ENCODE data around the gene TGM1. TPM values are rescaled to one million over a fixed set of nuclear protein-coding genes. Genes with fewer than 3 reads are reported as not detected.

Gene TGM1
- polyA plus RNA-seq, 2 of the 4 experiments (the other 2 are of a cell fraction) = 0.61 to 1.3 TPM

- ChIA-PET CTCF (interaction anchor here (1.0 to 34.0 kb wide), 14 partner anchors 9 to 166 kb away, joined by 3 to 469 read pairs (median 5); partner anchors contain the start of genes CIDEB, DHRS1, LTB4R and LTB4R2), POLR2A (interaction anchor here (0.6 to 1.9 kb wide), 28 partner anchors 9 to 171 kb away, joined by 3 to 53 read pairs (median 4); partner anchors contain the start of genes CBLN3, CHMP4A, CIDEB and DHRS1)
- Histone ChIP-seq H3K4me1 (0 out of 3 replicates have a peak, but pooled peaks cover 5% of the 10 kb centered on the region), H3K4me3 (peak within 1 kb of the TSS; percentile 59), H3K4me2 (peak within 1 kb of the TSS; percentile 85), H3K27ac (peak within 1 kb of the TSS; percentile 89 to 97), H3K9me3 (no peaks in the 10 kb centered on the region)
- WGBS (ENCODE audit: missing lambda C conversion rate) = 5% methylated on average over 19 of the region's 61 CpGs
- FAIRE-seq = no peak
- ATAC-seq = peak; percentile 91 to 98
- peak; percentile 91 to 93 for DNase-seq (ENCODE audit: low read depth in 1 of 2, low spot score in 1 of 2)
- TF ChIP-seq CEBPB (IDR thresholded peaks at IDR 0.05) (no peak), ZC3H11A (IDR thresholded peaks at IDR 0.05) (no peak), JUN (IDR thresholded peaks at IDR 0.05) (peak; percentile 61 to 92; a peak in 3 of 5 replicates), FOXS1 (CRISPR knock-in tag; IDR thresholded peaks at IDR 0.05) (no peak), SMC3 (IDR thresholded peaks at IDR 0.05) (no peak), HDAC2 (IDR thresholded peaks at IDR 0.05) (no peak), BHLHE40 (IDR thresholded peaks at IDR 0.05; ENCODE audit: low read depth, low read length) (no peak), RAD21 (conservative IDR thresholded peaks at IDR 0.05 in 1 of 2, IDR thresholded peaks at IDR 0.05 in 1 of 2) (no peak), ESRRA (IDR thresholded peaks at IDR 0.05; ENCODE audit: borderline replicate concordance, low read length) (no peak), FOSB (CRISPR knock-in tag; IDR thresholded peaks at IDR 0.05) (no peak), KDM5A (IDR thresholded peaks at IDR 0.05) (no peak; the same call in 1 of the 2 replicates), MAFK (IDR thresholded peaks at IDR 0.05; ENCODE audit: partially characterized antibody) (no peak), PBX3 (IDR thresholded peaks at IDR 0.05) (peak; percentile 70), EHF (CRISPR knock-in tag; IDR thresholded peaks at IDR 0.05) (no peak; the same call in 1 of the 2 replicates), EHMT2 (IDR thresholded peaks at IDR 0.05; ENCODE audit: low read depth) (no peak), GATA3 (IDR thresholded peaks at IDR 0.05; ENCODE audit: borderline replicate concordance) (no peak), ATOH8 (CRISPR knock-in tag; IDR thresholded peaks at IDR 0.05; ENCODE audit: low read depth) (0 out of 2 replicates have a peak, but pooled peaks have one; percentile 31), RNF2 (IDR thresholded peaks at IDR 0.05; ENCODE audit: borderline replicate concordance, low read depth) (no peak), CHD2 (IDR thresholded peaks at IDR 0.05; ENCODE audit: low read length, partially characterized antibody) (no peak), TFCP2L1 (CRISPR knock-in tag; IDR thresholded peaks at IDR 0.05) (no peak), RARB (CRISPR knock-in tag; IDR thresholded peaks at IDR 0.05) (no peak), RCOR1 (IDR thresholded peaks at IDR 0.05; ENCODE audit: low read depth, low read length) (no peak), HEYL (CRISPR knock-in tag; IDR thresholded peaks at IDR 0.05) (no peak), TP53 (CRISPR knock-in tag; IDR thresholded peaks at IDR 0.05) (no peak), HMGXB4 (CRISPR knock-in tag; IDR thresholded peaks at IDR 0.05; ENCODE audit: borderline replicate concordance) (peak; percentile 96), CHD4 (IDR thresholded peaks at IDR 0.05; ENCODE audit: borderline replicate concordance) (no peak), SREBF2 (IDR thresholded peaks at IDR 0.05) (no peak), ZSCAN20 (CRISPR knock-in tag; IDR thresholded peaks at IDR 0.05) (no peak), HOXB13 (CRISPR knock-in tag; IDR thresholded peaks at IDR 0.05; ENCODE audit: low read depth) (no peak), CBX8 (IDR thresholded peaks at IDR 0.05) (no peak)
- TF ChIP-seq, protein P1, sequence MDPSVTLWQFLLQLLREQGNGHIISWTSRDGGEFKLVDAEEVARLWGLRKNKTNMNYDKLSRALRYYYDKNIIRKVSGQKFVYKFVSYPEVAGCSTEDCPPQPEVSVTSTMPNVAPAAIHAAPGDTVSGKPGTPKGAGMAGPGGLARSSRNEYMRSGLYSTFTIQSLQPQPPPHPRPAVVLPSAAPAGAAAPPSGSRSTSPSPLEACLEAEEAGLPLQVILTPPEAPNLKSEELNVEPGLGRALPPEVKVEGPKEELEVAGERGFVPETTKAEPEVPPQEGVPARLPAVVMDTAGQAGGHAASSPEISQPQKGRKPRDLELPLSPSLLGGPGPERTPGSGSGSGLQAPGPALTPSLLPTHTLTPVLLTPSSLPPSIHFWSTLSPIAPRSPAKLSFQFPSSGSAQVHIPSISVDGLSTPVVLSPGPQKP (IDR thresholded peaks at IDR 0.05; ENCODE audit: low read depth, low read length) = no peak
- TF ChIP-seq, protein P2, sequence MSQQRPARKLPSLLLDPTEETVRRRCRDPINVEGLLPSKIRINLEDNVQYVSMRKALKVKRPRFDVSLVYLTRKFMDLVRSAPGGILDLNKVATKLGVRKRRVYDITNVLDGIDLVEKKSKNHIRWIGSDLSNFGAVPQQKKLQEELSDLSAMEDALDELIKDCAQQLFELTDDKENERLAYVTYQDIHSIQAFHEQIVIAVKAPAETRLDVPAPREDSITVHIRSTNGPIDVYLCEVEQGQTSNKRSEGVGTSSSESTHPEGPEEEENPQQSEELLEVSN (IDR thresholded peaks at IDR 0.05; ENCODE audit: borderline replicate concordance, low read depth) = peak; percentile 81; the same call in 1 of the 2 replicates
- TF ChIP-seq, protein P3, sequence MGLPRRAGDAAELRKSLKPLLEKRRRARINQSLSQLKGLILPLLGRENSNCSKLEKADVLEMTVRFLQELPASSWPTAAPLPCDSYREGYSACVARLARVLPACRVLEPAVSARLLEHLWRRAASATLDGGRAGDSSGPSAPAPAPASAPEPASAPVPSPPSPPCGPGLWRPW (IDR thresholded peaks at IDR 0.05) = no peak
- TF ChIP-seq, protein P4, sequence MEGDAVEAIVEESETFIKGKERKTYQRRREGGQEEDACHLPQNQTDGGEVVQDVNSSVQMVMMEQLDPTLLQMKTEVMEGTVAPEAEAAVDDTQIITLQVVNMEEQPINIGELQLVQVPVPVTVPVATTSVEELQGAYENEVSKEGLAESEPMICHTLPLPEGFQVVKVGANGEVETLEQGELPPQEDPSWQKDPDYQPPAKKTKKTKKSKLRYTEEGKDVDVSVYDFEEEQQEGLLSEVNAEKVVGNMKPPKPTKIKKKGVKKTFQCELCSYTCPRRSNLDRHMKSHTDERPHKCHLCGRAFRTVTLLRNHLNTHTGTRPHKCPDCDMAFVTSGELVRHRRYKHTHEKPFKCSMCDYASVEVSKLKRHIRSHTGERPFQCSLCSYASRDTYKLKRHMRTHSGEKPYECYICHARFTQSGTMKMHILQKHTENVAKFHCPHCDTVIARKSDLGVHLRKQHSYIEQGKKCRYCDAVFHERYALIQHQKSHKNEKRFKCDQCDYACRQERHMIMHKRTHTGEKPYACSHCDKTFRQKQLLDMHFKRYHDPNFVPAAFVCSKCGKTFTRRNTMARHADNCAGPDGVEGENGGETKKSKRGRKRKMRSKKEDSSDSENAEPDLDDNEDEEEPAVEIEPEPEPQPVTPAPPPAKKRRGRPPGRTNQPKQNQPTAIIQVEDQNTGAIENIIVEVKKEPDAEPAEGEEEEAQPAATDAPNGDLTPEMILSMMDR (IDR thresholded peaks at IDR 0.05) = peak; percentile 62
These were observed 8.3 kb upstream of the TGM1 start, which contains the start of gene RABGGTA for GRCh38 chr14:24271134-24271833. Gene RABGGTA, minus strand, starts transcription at chr14:24271597. Its CDS starts 482 bp downstream, at chr14:24271115.
